ENCODE measurements around the gene TRPV2. TPM values are rescaled to one million over a fixed set of nuclear protein-coding genes. Genes with fewer than 3 reads are reported as not detected.

TRPV2 gene
- total RNA-seq, 1 experiment from 2014 or later, result 1.0 TPM

DNA sequence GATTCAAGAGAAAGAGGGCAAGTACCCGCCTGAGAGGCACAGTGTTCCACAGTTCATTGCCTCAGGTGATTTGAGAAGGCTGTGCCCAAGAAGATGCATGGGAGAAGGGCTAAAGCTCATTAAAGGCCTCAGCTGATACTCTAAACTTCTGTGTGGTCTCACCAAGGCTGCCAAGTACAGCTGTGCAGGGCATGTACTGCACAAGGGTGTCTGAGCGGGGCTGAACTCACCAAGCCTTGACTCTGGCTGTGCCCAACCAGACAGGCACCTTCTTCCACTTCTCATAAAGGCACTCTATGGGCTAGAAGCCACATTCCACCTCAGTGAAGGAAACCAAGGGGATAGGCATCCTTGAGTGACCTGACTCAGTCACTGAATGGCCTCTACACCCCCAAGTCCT lies 63.9 kb downstream of the TRPV2 start:
- Histone ChIP-seq H2AFZ (ENCODE audit: low read length) (no peak overlapping the region), H2BK5ac (ENCODE audit: insufficient read length, low read length) (no peak overlapping the region), H3T11ph (ENCODE audit: low read length) (no peak overlapping the region), H3K27me3 (ENCODE audit: insufficient read depth, low read length) (no peaks in the 10 kb centered on the region), H3K9me3 (ENCODE audit: control insufficient read depth, low read depth, low read length) (no peaks in the 10 kb centered on the region), H3K79me2 (ENCODE audit: insufficient read depth, low read length) (no peaks in the 10 kb centered on the region), H3K9ac (ENCODE audit: extremely low read depth, insufficient read length, low read length) (no peak overlapping the region), H4K5ac (ENCODE audit: insufficient read length, low read depth, low read length) (no peak overlapping the region), H3K18ac (ENCODE audit: insufficient read length, low read depth, low read length) (no peak overlapping the region), H4K91ac (ENCODE audit: insufficient read length, low read depth, low read length) (no peak overlapping the region), H2BK12ac (ENCODE audit: insufficient read length, low read depth, low read length) (no peak overlapping the region), H3K27ac (ENCODE audit: insufficient read length, low read depth, low read length) (no peak overlapping the region), H3K4me2 (ENCODE audit: insufficient read depth, insufficient read length, low read length) (no peak overlapping the region), H3K56ac (ENCODE audit: insufficient read length, low read depth, low read length) (no peak overlapping the region), H3K23ac (ENCODE audit: insufficient read length, low read depth, low read length) (no peak overlapping the region), H3K23me2 (ENCODE audit: insufficient read length, low read depth, low read length, poor library complexity, severe bottlenecking) (peaks cover 1% of the 10 kb centered on the region), H3K14ac (ENCODE audit: insufficient read depth, low read length) (no peak overlapping the region), H4K20me1 (ENCODE audit: control insufficient read depth, insufficient read depth, insufficient read length) (no peaks in the 10 kb centered on the region), H2BK20ac (ENCODE audit: low read depth, low read length, poor library complexity, severe bottlenecking) (no peak overlapping the region), H2BK15ac (ENCODE audit: low read depth, low read length) (no peak overlapping the region), H3K79me1 (ENCODE audit: insufficient read depth, low read depth, low read length, poor library complexity, severe bottlenecking) (no peaks in the 10 kb centered on the region), H3K4ac (ENCODE audit: low read depth, low read length) (no peak overlapping the region), H2AK5ac (ENCODE audit: insufficient read length, low read length) (no peak overlapping the region), H4K8ac (replicated peaks; ENCODE audit: insufficient read length, low read depth, low read length) (no peak overlapping the region), H2BK120ac (ENCODE audit: low read depth, low read length, poor library complexity, severe bottlenecking) (no peak overlapping the region), H3K4me1 (ENCODE audit: insufficient read depth, low read length) (peaks cover 8% of the 10 kb centered on the region; the same call in 1 of the 2 replicates)
- Mint-ChIP-seq H3K27ac (peak overlapping the region; percentile 28 to 61 (median 60); a peak in 4 of 7 replicates), H3K36me3 (ENCODE audit: insufficient read depth in 1 of 3, low read depth in 3 of 3) (peaks cover 2 to 5% (median 4%) of the 10 kb centered on the region in 3 experiments; a peak in 2 of 7 replicates), H3K9me3 (no peaks in the 10 kb centered on the region), H3K27me3 (ENCODE audit: low read depth) (no peaks in the 10 kb centered on the region), H3K4me3 (no peak overlapping the region), H3K4me1 (peaks cover 37 to 46% of the 10 kb centered on the region in 2 experiments)
- no peak for DNase-seq
- no CpG with 5 or more reads among the region's 2 CpGs for WGBS (ENCODE audit: extremely low coverage, insufficient read length, low lambda C conversion rate)
- TF ChIP-seq CTCF (conservative IDR thresholded peaks at IDR 0.05), result no peak
